Epithelial cell of proximal tubule (primary cell): ENCODE data around the gene CELA3B. TPM values are rescaled to one million over a fixed set of nuclear protein-coding genes. Genes with fewer than 3 reads are reported as not detected.
"Not testable (repeated sequence)": the region's sequence is repeated elsewhere in the genome, so short reads cannot be mapped to it uniquely, and the experiment has no call there.

ENCODE experiments used
- DNase-seq: peaks from one replicate; pipeline ENCODE4 v3.0.0-alpha.2; 2011; ENCODE audit warnings: low read depth
- H3K4me3 ChIP-seq: 2 replicates; pipeline ENCODE4 v1.5.1; 2011; ENCODE audit warnings: low read depth, mild to moderate bottlenecking, low read length
- total RNA-seq: library from RNA; depleted of rRNA; stranded (reverse); fragments of >200 nt; gene quantifications from 2 replicates; pipeline ENCODE4 v1.2.3, GENCODE V29; 2015
- TF ChIP-seq, protein P1 (sequence below): conservative IDR thresholded peaks from 2 replicates; pipeline ENCODE4 v1.5.1; 2012; ENCODE audit warnings: low read depth, mild to moderate bottlenecking, low read length

Gene CELA3B
- total RNA-seq, 1 donor from 2014 or later: not detected

DNA sequence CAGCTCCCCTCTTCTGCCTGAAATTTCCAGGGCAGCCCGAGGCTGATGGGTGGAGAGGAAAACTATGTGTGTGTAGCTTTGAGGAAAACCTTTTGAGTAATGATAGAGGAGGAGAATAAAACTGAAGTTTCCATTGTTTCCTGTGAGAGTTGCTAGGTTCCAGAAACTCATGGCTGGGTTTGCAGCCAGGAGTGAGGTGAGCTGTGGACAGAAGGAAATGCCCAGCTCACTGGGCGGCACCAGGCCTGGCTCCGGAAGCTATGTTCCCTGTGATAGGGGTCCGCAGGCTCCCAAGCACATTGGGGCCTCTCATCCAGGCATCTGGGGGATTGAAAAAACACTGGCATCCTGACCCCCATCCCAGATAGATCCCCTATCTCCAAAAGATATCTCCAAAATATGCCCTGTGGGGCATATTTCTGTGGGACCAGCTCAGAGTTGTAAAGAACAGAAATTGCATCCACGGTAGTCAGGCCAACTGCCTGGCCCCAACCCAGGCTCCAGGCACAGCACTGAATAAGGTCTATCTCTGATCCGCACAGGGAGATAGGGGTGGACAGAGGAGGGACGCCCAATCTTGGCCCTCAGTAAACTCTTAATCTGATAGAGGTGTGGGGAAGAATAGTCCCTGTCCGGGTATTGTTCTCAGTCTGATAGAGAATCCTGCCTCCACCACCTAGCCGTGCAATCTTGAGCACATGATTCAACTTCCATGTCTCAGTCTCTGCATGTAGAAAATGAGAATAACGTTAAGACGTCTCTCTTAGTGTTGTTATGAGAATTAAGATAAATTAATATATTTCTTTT, 37.9 kb upstream of the CELA3B start:
- no peak for DNase-seq
- no peak overlapping the region for H3K4me3 ChIP-seq
- TF ChIP-seq, protein P1, sequence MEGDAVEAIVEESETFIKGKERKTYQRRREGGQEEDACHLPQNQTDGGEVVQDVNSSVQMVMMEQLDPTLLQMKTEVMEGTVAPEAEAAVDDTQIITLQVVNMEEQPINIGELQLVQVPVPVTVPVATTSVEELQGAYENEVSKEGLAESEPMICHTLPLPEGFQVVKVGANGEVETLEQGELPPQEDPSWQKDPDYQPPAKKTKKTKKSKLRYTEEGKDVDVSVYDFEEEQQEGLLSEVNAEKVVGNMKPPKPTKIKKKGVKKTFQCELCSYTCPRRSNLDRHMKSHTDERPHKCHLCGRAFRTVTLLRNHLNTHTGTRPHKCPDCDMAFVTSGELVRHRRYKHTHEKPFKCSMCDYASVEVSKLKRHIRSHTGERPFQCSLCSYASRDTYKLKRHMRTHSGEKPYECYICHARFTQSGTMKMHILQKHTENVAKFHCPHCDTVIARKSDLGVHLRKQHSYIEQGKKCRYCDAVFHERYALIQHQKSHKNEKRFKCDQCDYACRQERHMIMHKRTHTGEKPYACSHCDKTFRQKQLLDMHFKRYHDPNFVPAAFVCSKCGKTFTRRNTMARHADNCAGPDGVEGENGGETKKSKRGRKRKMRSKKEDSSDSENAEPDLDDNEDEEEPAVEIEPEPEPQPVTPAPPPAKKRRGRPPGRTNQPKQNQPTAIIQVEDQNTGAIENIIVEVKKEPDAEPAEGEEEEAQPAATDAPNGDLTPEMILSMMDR: no peak

DNA sequence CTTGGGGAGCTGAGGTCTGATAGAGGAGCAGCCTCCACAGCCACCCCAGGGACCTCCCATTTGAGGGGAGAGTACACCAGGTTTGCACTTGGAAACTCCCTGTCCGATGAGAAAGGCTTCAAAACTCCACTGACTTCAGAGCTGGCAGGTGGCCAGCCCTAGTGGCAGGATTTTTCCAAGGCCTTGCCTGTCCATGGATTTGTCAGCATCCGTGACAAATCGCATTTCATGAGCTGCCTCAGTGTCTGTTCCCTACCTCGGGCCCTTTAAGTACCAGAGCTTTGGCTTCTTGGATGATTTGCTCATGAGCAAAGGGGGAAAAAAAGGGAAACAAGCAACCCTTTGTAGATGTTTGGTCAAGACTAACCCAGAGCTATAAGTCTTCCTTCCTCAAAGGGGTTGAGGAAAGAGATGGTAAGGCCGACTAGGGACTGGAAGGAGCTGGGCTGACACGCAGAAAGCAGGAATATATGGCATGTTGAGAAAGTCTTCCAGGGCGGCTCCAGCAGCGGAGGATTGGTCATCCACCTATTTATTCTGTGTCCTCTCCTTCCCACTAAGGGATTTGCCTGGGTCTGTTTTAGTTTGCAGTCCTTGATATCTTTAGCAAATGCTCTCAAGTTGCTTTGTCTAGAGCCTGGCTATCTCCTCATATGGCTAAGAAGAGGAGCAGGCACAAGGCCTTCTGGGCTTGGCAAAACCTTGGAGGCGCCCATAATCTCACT, 37.0 kb upstream of the CELA3B start:
- TF ChIP-seq, protein P1: peak; percentile 59
- no peak overlapping the region for H3K4me3 ChIP-seq
- DNase-seq: peak; percentile 91

DNA sequence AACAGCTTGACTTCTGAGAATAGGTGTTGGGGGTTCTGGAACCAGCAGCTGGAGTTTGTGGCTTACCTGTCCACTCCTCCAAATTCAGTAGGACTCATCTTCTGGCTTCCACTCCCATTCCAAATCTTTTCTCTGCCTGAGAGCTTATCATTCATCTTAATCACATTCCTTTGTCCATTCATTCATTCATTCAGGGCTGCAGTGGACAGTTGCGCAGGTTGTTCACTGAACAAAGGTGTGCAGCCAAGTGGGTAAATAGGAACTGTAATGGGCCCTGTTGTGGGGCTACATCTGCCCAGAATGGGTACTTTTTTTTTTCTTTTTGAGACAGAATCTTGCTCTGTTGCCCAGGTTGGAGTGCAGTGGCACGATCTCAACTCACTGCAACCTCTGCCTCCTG, 36.3 kb upstream of the CELA3B start:
- no peak overlapping the region for H3K4me3 ChIP-seq
- TF ChIP-seq, protein P1: no peak
- DNase-seq: no peak

DNA sequence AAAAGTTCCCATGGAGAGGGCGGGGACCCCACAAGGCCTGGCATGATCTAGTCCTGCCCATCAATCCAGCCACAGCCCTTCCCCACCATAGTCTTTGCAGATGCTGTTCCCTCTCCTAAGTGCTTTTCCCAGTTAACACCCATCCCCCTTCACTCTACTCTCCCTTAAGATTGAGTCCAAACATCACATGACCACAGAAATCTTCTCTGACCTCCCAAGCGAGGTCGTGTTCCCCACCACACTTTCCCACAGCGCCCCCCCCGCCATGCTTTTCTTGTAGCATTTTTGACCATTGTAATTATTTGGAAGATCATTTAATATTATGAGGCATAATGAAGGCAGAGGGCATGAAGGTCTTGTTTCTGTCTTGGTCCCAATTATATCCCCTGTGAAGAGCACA, 35.5 kb upstream of the CELA3B start:
- DNase-seq: no peak
- no peak overlapping the region for H3K4me3 ChIP-seq
- TF ChIP-seq, protein P1: no peak

DNA sequence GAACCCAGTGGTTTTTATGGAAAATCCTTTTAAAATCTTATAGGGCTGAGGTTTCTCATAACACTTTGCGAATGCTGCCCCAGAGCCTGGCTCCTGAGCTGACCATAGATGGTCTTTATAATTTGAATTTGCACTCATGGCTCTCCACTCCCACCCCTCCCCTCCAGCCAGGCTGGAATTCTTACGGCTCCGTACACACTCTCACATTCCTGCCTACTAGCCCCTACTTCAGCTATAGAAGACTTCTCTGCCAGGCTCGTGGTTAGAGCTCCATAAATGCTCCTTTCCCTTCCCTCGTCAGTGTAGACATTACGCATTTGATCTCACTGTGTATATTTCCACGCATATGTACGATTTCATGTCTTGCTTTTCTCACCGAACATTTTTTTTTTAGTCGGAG, 34.4 kb upstream of the CELA3B start:
- TF ChIP-seq, protein P1: no peak
- no peak overlapping the region for H3K4me3 ChIP-seq
- DNase-seq: no peak

DNA sequence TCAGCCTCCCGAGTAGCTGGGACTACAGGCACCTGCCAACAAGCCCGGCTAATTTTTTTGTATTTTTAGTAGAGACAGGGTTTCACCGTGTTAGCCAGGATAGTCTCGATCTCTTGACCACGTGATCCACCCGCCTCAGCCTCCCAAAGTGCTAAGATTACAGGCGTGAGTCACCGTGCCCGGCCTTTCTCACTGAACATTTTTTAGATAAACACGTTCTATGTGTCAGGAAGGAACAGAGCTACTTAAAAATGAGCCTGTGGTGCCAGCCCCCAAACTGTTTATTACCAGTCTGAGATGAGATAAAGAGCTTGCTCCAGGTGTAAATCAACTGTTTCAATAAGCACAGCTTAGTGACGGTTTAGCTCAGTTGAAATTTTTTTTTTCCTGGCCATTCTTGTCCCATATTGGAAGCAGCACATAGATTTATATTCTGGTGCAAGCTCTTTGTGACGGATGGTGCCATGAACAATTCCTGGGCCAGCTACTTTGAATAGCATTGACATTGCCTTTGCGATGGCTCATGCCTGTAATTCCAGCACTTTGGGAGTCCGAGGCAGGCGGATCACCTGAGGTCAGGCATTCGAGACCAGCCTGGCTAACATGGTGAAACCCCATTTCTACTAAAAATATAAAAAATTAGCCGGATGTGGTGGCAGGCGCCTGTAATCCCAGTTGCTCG, 33.7 kb upstream of the CELA3B start:
- not testable (repeated sequence) for H3K4me3 ChIP-seq, DNase-seq

DNA sequence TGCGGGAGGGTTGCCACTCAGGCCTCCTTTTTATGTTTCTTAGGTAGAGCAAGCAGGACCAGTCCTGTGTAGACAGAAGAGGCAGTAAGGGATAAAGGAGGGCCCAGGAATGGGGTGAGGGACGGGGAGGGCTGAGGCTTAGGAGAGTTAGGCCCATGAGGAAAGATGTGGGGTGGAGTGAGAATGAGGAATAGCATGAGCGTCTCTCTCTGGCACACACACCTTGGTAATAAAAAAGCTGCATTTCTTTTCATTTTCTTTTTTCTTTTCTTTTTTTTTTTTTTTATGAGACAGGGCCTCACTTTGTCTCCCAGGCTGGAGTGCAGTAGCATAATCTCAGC, 32.1 kb upstream of the CELA3B start:
- no peak for DNase-seq
- TF ChIP-seq, protein P1: no peak
- no peak overlapping the region for H3K4me3 ChIP-seq
